Fibroblast of mammary gland (primary cell): Measurements from ENCODE around the gene EEIG1.

Source experiments
- DNase-seq: peaks from one replicate; pipeline ENCODE4 v3.0.0-alpha.2; 2010; ENCODE audit warnings: low read depth
- H3K4me3 ChIP-seq: 2 replicates; pipeline ENCODE4 v1.5.1; 2011; ENCODE audit warnings: low read depth, mild to moderate bottlenecking, low read length, moderate library complexity; ENCODE audit not compliant: control insufficient read depth
- TF ChIP-seq, protein P1 (sequence below): conservative IDR thresholded peaks from 2 replicates; pipeline ENCODE4 v1.5.1; 2011; ENCODE audit warnings: low read depth, low read length, inconsistent platforms; ENCODE audit not compliant: control insufficient read depth, insufficient read depth

EEIG1 gene

DNA sequence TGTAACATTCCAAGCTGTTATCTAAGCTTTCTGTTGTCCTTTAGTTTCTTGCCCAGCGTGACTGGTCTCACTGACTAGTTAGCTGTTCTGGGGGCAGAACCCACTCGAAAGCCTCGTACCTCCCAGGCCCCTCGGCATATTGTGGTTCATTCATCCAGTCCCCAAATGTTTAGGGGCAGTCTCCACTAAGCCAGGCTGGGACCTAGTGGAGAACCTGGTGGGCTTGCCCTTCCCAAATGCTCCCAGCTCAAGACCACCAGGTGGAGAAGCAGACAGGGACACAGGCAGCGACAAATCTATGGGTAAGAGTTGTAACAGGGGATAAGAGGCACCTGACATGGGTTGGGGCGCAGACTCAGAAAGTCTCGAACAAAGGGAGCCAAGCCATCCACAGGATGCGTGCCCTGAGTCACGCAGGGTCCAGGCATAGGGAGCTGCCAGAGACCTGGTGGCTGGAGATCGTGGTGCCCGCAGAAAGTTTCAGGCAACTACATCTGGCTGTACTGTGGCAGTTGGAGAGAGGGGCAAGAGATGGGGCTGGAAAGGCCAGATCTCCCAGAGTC is 851 bp upstream of the EEIG1 start:
- TF ChIP-seq, protein P1, sequence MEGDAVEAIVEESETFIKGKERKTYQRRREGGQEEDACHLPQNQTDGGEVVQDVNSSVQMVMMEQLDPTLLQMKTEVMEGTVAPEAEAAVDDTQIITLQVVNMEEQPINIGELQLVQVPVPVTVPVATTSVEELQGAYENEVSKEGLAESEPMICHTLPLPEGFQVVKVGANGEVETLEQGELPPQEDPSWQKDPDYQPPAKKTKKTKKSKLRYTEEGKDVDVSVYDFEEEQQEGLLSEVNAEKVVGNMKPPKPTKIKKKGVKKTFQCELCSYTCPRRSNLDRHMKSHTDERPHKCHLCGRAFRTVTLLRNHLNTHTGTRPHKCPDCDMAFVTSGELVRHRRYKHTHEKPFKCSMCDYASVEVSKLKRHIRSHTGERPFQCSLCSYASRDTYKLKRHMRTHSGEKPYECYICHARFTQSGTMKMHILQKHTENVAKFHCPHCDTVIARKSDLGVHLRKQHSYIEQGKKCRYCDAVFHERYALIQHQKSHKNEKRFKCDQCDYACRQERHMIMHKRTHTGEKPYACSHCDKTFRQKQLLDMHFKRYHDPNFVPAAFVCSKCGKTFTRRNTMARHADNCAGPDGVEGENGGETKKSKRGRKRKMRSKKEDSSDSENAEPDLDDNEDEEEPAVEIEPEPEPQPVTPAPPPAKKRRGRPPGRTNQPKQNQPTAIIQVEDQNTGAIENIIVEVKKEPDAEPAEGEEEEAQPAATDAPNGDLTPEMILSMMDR = no peak
- no peak for DNase-seq
- peak overlapping the region; percentile 58 for H3K4me3 ChIP-seq

- DNase-seq = no peak
- peak overlapping the region; percentile 71 for H3K4me3 ChIP-seq
- TF ChIP-seq, protein P1 = no peak
These were observed 606 bp downstream of the EEIG1 start for GRCh38 chr9:127980060-127980705.

GRCh38 chr9:127979333-127980059 is 1.3 kb downstream of the EEIG1 start:
- peak; percentile 45 for DNase-seq
- H3K4me3 ChIP-seq = peak overlapping the region; percentile 71
- TF ChIP-seq, protein P1 = no peak

GRCh38 chr9:127979015-127979332 is 1.8 kb downstream of the EEIG1 start:
- no peak for DNase-seq
- peak overlapping the region; percentile 71 for H3K4me3 ChIP-seq
- TF ChIP-seq, protein P1 = no peak

GRCh38 chr9:127977884-127978647 is 2.7 kb downstream of the EEIG1 start:
- TF ChIP-seq, protein P1 = peak; percentile 8
- H3K4me3 ChIP-seq = peak overlapping the region; percentile 71
- peak; percentile 82 for DNase-seq

DNA sequence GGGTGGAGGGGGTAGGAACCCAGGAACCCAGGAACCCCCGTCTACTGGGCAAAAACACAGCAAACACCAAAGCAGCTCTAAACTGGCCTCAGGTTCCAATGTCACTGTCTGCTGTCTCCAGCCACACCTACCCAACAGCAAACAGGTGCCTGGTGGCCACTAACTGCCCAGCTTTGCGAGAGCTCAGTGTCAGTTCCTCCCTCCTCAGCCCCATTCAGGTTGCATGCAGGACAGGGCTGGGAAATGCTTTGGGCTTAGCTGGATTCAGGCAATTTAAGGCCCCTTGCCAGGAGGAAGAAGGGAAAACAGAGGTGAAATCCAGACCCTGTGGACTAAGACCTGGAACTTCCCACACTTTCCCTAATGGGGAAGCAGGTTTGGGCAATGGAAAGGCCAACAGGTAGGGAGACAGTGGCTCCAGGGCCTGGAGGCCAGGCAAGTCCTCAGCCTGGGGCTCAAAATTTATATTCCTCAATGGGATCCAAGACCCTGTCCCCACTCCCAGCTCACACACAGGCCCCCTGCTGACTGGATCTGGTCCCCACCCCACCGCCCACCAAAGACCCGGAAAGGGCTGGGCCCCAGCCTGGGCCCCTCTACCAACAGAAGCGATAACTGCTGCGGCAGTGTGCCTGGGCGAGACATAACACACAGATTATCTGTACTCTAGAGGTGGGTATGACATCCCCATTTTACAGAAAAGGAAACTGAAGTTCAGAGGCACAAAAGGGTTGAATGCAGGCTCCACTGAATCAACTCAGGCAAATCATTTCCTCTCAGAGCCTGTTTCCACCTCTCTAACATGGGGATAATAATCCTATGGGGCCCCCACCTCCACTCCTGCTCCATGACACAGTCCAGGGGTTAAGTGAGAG is 3.5 kb downstream of the EEIG1 start:
- no peak for DNase-seq
- TF ChIP-seq, protein P1 = no peak
- H3K4me3 ChIP-seq = peak overlapping the region; percentile 4
